ENCODE measurements around the gene CTSK. TPM values are rescaled to one million over a fixed set of nuclear protein-coding genes. Genes with fewer than 3 reads are reported as not detected.

The CTSK gene
- total and polyA plus RNA-seq, 2 of the 4 experiments (the other 2 are of a cell fraction): 7.7 to 15.1 TPM

DNA sequence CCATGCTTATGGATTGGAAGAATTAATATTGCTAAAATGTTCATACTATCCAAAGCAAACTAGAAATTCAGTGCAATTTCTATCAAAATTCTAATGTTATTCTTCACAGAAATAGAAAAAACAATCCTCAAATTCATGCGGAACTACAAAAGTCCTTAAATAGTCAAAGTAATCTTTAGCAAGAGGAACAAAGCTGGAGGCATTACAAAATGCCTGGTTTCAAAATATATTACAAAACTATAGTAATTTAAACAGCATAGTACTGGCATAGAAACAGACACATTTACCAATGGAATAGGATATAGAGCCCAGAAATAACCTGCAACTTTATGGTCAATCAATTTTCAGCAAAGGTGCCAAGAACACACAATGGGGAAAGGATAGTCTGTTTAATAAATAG lies 46.3 kb downstream of the CTSK start:
- Histone ChIP-seq H3K4ac (ENCODE audit: low read depth, low read length) (no peak overlapping the region), H3K4me1 (ENCODE audit: control insufficient read depth, insufficient read depth, low read length) (peaks cover 11% of the 10 kb centered on the region), H2AK9ac (replicated peaks; ENCODE audit: low read depth, low read length, poor library complexity) (no peak overlapping the region), H3K27ac (ENCODE audit: insufficient read depth, low read length) (no peak overlapping the region), H3K27me3 (ENCODE audit: control insufficient read depth, insufficient read depth, low read length) (no peaks in the 10 kb centered on the region), H3K36me3 (ENCODE audit: control insufficient read depth, insufficient read depth, low read length) (no peaks in the 10 kb centered on the region), H3K23ac (ENCODE audit: low read depth, low read length) (no peak overlapping the region), H3K9ac (ENCODE audit: low read depth, low read length) (no peak overlapping the region), H3K9me1 (ENCODE audit: insufficient read depth, low read length) (no peaks in the 10 kb centered on the region; the same call in 1 of the 2 replicates), H2BK20ac (ENCODE audit: low read depth, low read length) (no peak overlapping the region), H3K4me2 (ENCODE audit: low read depth, low read length) (no peak overlapping the region), H2BK120ac (ENCODE audit: low read depth, low read length) (no peak overlapping the region), H3K4me3 (ENCODE audit: insufficient read depth, low read depth, low read length) (no peak overlapping the region), H2BK5ac (ENCODE audit: low read depth, low read length, poor library complexity, severe bottlenecking) (no peak overlapping the region), H4K8ac (ENCODE audit: low read depth in 2 of 2, low read length in 2 of 2) (no peak overlapping the region), H2AFZ (replicated peaks; ENCODE audit: low read length, poor library complexity) (no peak overlapping the region), H3K79me1 (ENCODE audit: low read depth in 1 of 2, low read length in 2 of 2) (no peaks in the 10 kb centered on the region), H4K20me1 (ENCODE audit: insufficient read depth, low read length) (no peaks in the 10 kb centered on the region; the same call in 1 of the 2 replicates), H4K91ac (ENCODE audit: insufficient read depth, low read depth, low read length) (no peak overlapping the region), H3K56ac (ENCODE audit: extremely low read depth, insufficient read depth, low read length) (no peak overlapping the region), H3K9me3 (ENCODE audit: control insufficient read depth, insufficient read depth, low read length) (peaks cover 3% of the 10 kb centered on the region), H2AK5ac (ENCODE audit: low read depth, low read length) (no peak overlapping the region), H3K18ac (ENCODE audit: low read depth, low read length) (no peak overlapping the region), H3K14ac (replicated peaks; ENCODE audit: low read depth, low read length) (no peak overlapping the region), H4K5ac (ENCODE audit: low read depth, low read length) (no peak overlapping the region), H2BK15ac (ENCODE audit: low read depth, low read length) (no peak overlapping the region)
- ChIA-PET CTCF (no interaction called here), POLR2A (ENCODE audit: unreplicated experiment) (no interaction called here)
- BruUV-seq (replicated peaks): no TSS peak
- dilution Hi-C loops (cut with HindIII; ENCODE audit: low sequenced_read_pairs, unreplicated experiment) (no loop called here), intact Hi-C loops (cut with micrococcal nuclease) (no loop called here), in situ Hi-C loops (cut with MboI; ENCODE audit: low sequenced_read_pairs) (no loop called here)
- DNase-seq (no peak), ATAC-seq (ENCODE audit: low read depth) (no peak)
- TF ChIP-seq, protein P1, sequence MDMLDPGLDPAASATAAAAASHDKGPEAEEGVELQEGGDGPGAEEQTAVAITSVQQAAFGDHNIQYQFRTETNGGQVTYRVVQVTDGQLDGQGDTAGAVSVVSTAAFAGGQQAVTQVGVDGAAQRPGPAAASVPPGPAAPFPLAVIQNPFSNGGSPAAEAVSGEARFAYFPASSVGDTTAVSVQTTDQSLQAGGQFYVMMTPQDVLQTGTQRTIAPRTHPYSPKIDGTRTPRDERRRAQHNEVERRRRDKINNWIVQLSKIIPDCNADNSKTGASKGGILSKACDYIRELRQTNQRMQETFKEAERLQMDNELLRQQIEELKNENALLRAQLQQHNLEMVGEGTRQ (IDR thresholded peaks at IDR 0.05; ENCODE audit: low read depth, low read length): no peak
- TF ChIP-seq SMC3 (IDR thresholded peaks at IDR 0.05; ENCODE audit: low read depth, low read length) (no peak), POLR2A (IDR thresholded peaks at IDR 0.05; ENCODE audit: low read depth, low read length) (no peak), MAFK (IDR thresholded peaks at IDR 0.05; ENCODE audit: low read depth, low read length) (no peak), RFX5 (IDR thresholded peaks at IDR 0.05; ENCODE audit: low read depth, low read length) (no peak), MXI1 (IDR thresholded peaks at IDR 0.05; ENCODE audit: borderline replicate concordance, low read depth, low read length) (no peak), BHLHE40 (IDR thresholded peaks at IDR 0.05; ENCODE audit: low read depth, low read length) (no peak), CEBPB (IDR thresholded peaks at IDR 0.05; ENCODE audit: low read depth, low read length) (no peak), RCOR1 (IDR thresholded peaks at IDR 0.05; ENCODE audit: insufficient replicate concordance, low read length) (no peak), NFE2L2 (IDR thresholded peaks at IDR 0.05; ENCODE audit: low read depth, low read length) (no peak), CHD1 (IDR thresholded peaks at IDR 0.05; ENCODE audit: low read depth, low read length) (no peak), FOS (IDR thresholded peaks at IDR 0.05; ENCODE audit: low read depth, low read length) (no peak), RAD21 (IDR thresholded peaks at IDR 0.05; ENCODE audit: low read length) (no peak), MAZ (IDR thresholded peaks at IDR 0.05; ENCODE audit: borderline replicate concordance, low read depth, low read length) (no peak)
- TF ChIP-seq, protein P2, sequence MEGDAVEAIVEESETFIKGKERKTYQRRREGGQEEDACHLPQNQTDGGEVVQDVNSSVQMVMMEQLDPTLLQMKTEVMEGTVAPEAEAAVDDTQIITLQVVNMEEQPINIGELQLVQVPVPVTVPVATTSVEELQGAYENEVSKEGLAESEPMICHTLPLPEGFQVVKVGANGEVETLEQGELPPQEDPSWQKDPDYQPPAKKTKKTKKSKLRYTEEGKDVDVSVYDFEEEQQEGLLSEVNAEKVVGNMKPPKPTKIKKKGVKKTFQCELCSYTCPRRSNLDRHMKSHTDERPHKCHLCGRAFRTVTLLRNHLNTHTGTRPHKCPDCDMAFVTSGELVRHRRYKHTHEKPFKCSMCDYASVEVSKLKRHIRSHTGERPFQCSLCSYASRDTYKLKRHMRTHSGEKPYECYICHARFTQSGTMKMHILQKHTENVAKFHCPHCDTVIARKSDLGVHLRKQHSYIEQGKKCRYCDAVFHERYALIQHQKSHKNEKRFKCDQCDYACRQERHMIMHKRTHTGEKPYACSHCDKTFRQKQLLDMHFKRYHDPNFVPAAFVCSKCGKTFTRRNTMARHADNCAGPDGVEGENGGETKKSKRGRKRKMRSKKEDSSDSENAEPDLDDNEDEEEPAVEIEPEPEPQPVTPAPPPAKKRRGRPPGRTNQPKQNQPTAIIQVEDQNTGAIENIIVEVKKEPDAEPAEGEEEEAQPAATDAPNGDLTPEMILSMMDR (conservative IDR thresholded peaks at IDR 0.05; ENCODE audit: low read depth, low read length): no peak
- TF ChIP-seq, protein P3, sequence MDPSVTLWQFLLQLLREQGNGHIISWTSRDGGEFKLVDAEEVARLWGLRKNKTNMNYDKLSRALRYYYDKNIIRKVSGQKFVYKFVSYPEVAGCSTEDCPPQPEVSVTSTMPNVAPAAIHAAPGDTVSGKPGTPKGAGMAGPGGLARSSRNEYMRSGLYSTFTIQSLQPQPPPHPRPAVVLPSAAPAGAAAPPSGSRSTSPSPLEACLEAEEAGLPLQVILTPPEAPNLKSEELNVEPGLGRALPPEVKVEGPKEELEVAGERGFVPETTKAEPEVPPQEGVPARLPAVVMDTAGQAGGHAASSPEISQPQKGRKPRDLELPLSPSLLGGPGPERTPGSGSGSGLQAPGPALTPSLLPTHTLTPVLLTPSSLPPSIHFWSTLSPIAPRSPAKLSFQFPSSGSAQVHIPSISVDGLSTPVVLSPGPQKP (IDR thresholded peaks at IDR 0.05; ENCODE audit: borderline replicate concordance, low read depth, low read length): no peak
- WGBS, 2 experiments (ENCODE audit: extremely low coverage in 2 of 2, insufficient read length in 1 of 2): no CpG with 5 or more reads among the region's 1 CpG

All from IMR-90 (cell line).